Stomach (tissue), 4 donors: Measurements from ENCODE around the gene ERC2.

Source experiments
- POLR2A ChIP-seq, 4 donors: fragments of 450-650 bp; IDR thresholded peaks; one replicate each; pipeline ENCODE4 v1.6.1; 2016; ENCODE audit warnings: antibody characterized with exemption in 4 of 4, control low read depth in 2 of 4, mild to moderate bottlenecking in 1 of 4, moderate library complexity in 1 of 4
- POLR2AphosphoS5 ChIP-seq, 3 donors: sonication (generic); formaldehyde crosslinking; IDR thresholded peaks; one replicate each; pipeline ENCODE4 v1.6.1; 2016; ENCODE audit warnings: antibody characterized with exemption in 3 of 3
- TF ChIP-seq, protein P1 (sequence below), 7 experiments: fragments of 450-650 bp in 4 of 7; fragments of 200-600 bp in 3 of 7; sonication (generic) in 3 of 7; IDR thresholded peaks; one replicate each; pipeline ENCODE4 v1.5.1; 2016 to 2019; ENCODE audit warnings: antibody characterized with exemption in 7 of 7, control low read depth in 2 of 7, mild to moderate bottlenecking in 1 of 7

DNA sequence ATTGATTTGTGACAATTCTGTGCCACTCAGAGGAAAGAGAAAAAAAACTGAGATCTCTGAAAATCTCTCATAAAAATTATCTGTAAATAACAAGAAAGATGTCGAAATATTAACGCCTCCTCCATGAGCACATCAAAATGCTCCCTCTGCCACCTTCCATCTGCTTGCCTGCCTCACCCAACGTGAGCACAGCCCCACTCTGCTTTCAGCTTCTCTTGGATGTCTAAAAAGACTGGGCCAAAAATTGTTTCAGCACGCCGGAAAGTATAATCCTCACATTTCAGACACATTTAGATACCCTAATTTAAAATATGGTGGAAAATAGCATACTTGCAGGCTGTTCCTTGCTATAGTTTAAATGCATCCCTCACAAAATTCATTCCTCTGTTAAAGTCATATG lies 57.1 kb downstream of the ERC2 start:
- TF ChIP-seq, protein P1, sequence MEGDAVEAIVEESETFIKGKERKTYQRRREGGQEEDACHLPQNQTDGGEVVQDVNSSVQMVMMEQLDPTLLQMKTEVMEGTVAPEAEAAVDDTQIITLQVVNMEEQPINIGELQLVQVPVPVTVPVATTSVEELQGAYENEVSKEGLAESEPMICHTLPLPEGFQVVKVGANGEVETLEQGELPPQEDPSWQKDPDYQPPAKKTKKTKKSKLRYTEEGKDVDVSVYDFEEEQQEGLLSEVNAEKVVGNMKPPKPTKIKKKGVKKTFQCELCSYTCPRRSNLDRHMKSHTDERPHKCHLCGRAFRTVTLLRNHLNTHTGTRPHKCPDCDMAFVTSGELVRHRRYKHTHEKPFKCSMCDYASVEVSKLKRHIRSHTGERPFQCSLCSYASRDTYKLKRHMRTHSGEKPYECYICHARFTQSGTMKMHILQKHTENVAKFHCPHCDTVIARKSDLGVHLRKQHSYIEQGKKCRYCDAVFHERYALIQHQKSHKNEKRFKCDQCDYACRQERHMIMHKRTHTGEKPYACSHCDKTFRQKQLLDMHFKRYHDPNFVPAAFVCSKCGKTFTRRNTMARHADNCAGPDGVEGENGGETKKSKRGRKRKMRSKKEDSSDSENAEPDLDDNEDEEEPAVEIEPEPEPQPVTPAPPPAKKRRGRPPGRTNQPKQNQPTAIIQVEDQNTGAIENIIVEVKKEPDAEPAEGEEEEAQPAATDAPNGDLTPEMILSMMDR (IDR thresholded peaks at IDR 0.05), result no peak
- TF ChIP-seq POLR2AphosphoS5 (IDR thresholded peaks at IDR 0.05), result no peak
- TF ChIP-seq POLR2A (IDR thresholded peaks at IDR 0.05), result no peak
